GM23338 (cell line): Measurements from ENCODE around the gene MYO15B. TPM values are rescaled to one million over a fixed set of nuclear protein-coding genes. Genes with fewer than 3 reads are reported as not detected.

ENCODE experiments used
- ATAC-seq: fragments of 200-7000 bp; cut with Tn5 transposase; 3 replicates; pipeline ENCODE4 v1.9.1; 2020
- DNase-seq: peaks from one replicate; pipeline ENCODE4 v3.0.0-alpha.2; 2015; ENCODE audit warnings: low spot score
- H2AFZ ChIP-seq: fragments of 200-600 bp; sonication (generic); 2 replicates; pipeline ENCODE4 v1.8.0; 2016; ENCODE audit warnings: antibody characterized with exemption, mild to moderate bottlenecking, moderate library complexity
- H3F3A ChIP-seq: fragments of 200-600 bp; sonication (generic); replicated peaks from 2 replicates; pipeline ENCODE4 v1.8.0; 2017; ENCODE audit warnings: antibody characterized with exemption, mixed run types, low read depth
- H3K27ac ChIP-seq: fragments of 200-600 bp; sonication (generic); 2 replicates; pipeline ENCODE4 v1.6.1; 2016; ENCODE audit warnings: low read depth
- H3K27me3 ChIP-seq: fragments of 200-600 bp; sonication (generic); 2 replicates; pipeline ENCODE4 v1.8.0; 2016; ENCODE audit warnings: mild to moderate bottlenecking, mixed run types, moderate library complexity; ENCODE audit not compliant: insufficient read depth
- H3K36me3 ChIP-seq: fragments of 200-600 bp; sonication (generic); 2 replicates; pipeline ENCODE4 v1.8.0; 2016; ENCODE audit warnings: mild to moderate bottlenecking; ENCODE audit not compliant: insufficient read depth
- H3K4me1 ChIP-seq: fragments of 200-600 bp; sonication (generic); 2 replicates; pipeline ENCODE4 v1.8.0; 2016; ENCODE audit warnings: mild to moderate bottlenecking, moderate library complexity; ENCODE audit not compliant: insufficient read depth
- H3K4me2 ChIP-seq: fragments of 200-600 bp; sonication (generic); 2 replicates; pipeline ENCODE4 v1.7.1; 2017; ENCODE audit warnings: mixed run types
- H3K4me3 ChIP-seq: fragments of 200-600 bp; sonication (generic); 2 replicates; pipeline ENCODE4 v1.6.1; 2016; ENCODE audit warnings: mixed run types
- H3K79me2 ChIP-seq: fragments of 200-600 bp; sonication (generic); replicated peaks from 2 replicates; pipeline ENCODE4 v1.8.0; 2017; ENCODE audit warnings: mild to moderate bottlenecking; ENCODE audit not compliant: insufficient read depth
- H3K9me2 ChIP-seq: fragments of 200-600 bp; sonication (generic); 2 replicates; pipeline ENCODE4 v1.8.0; 2017; ENCODE audit not compliant: insufficient read depth
- H4K20me1 ChIP-seq: fragments of 200-600 bp; sonication (generic); replicated peaks from 2 replicates; pipeline ENCODE4 v1.8.0; 2017; ENCODE audit warnings: mild to moderate bottlenecking; ENCODE audit not compliant: insufficient read depth
- H3K27ac Mint-ChIP-seq: 2 replicates; pipeline ENCODE4 v1.8.0; 2020; ENCODE audit warnings: inconsistent platforms, mild to moderate bottlenecking, moderate library complexity, mixed read lengths
- H3K27me3 Mint-ChIP-seq: 3 replicates; pipeline ENCODE4 v1.8.0; 2022; ENCODE audit warnings: low read depth, mild to moderate bottlenecking, moderate library complexity, mixed read lengths, inconsistent platforms; ENCODE audit not compliant: insufficient read depth, poor library complexity
- H3K36me3 Mint-ChIP-seq: 3 replicates; pipeline ENCODE4 v1.8.0; 2021; ENCODE audit warnings: low read depth, mild to moderate bottlenecking, inconsistent platforms, moderate library complexity, mixed read lengths
- H3K4me1 Mint-ChIP-seq: 3 replicates; pipeline ENCODE4 v1.8.0; 2020; ENCODE audit warnings: mild to moderate bottlenecking, inconsistent platforms, mixed read lengths
- H3K4me3 Mint-ChIP-seq: 3 replicates; pipeline ENCODE4 v1.8.0; 2021; ENCODE audit warnings: moderate library complexity, mild to moderate bottlenecking, inconsistent platforms, mixed read lengths
- H3K9me3 Mint-ChIP-seq: 3 replicates; pipeline ENCODE4 v1.8.0; 2020; ENCODE audit warnings: moderate library complexity, mild to moderate bottlenecking, inconsistent platforms, mixed read lengths
- CREB1 ChIP-seq: fragments of 250-450 bp; sonication (Bioruptor Pico); IDR thresholded peaks from 2 replicates; pipeline ENCODE4 v1.5.0; 2020; ENCODE audit warnings: low read depth, mild to moderate bottlenecking, moderate library complexity
- CTCF ChIP-seq, 2 experiments: fragments of 200-600 bp in 1 of 2; sonication (generic) in 1 of 2; conservative IDR thresholded peaks; 2 replicates each; pipeline versions ENCODE4 v1.5.1 to v1.6.1; 2016 to 2017; ENCODE audit warnings: antibody characterized with exemption in 2 of 2, low read depth in 2 of 2, mild to moderate bottlenecking in 2 of 2, moderate library complexity in 1 of 2
- ETS1 ChIP-seq: IDR thresholded peaks from 2 replicates; pipeline ENCODE4 v1.6.1; 2016; ENCODE audit warnings: antibody characterized with exemption
- EZH2 ChIP-seq: fragments of 200-600 bp; sonication (generic); IDR thresholded peaks from one replicate; pipeline ENCODE4 v1.8.0; 2017; ENCODE audit warnings: antibody characterized with exemption, mild to moderate bottlenecking, low read depth; ENCODE audit not compliant: unreplicated experiment
- EZH2phosphoT487 ChIP-seq: fragments of 200-600 bp; sonication (generic); IDR thresholded peaks from one replicate; pipeline ENCODE4 v1.8.1; 2018; ENCODE audit warnings: antibody characterized with exemption; ENCODE audit not compliant: unreplicated experiment
- JUNB ChIP-seq: IDR thresholded peaks from one replicate; pipeline ENCODE4 v1.6.1; 2016; ENCODE audit warnings: antibody characterized with exemption; ENCODE audit not compliant: unreplicated experiment
- NANOG ChIP-seq: IDR thresholded peaks from 2 replicates; pipeline ENCODE4 v1.6.1; 2016; ENCODE audit warnings: antibody characterized with exemption, borderline replicate concordance
- POLR2AphosphoS5 ChIP-seq: IDR thresholded peaks from 2 replicates; pipeline ENCODE4 v1.6.1; 2016; ENCODE audit warnings: antibody characterized with exemption, low read depth
- REST ChIP-seq: IDR thresholded peaks from one replicate; pipeline ENCODE4 v1.6.1; 2018; ENCODE audit warnings: antibody characterized with exemption; ENCODE audit not compliant: unreplicated experiment
- STAT1 ChIP-seq: IDR thresholded peaks from one replicate; pipeline ENCODE4 v1.6.1; 2016; ENCODE audit warnings: antibody characterized with exemption; ENCODE audit not compliant: unreplicated experiment
- ZNF114 ChIP-seq: fragments of 250-450 bp; sonication (Bioruptor Pico); IDR thresholded peaks from 2 replicates; pipeline ENCODE4 v1.5.0; 2020; ENCODE audit warnings: mild to moderate bottlenecking, moderate library complexity
- ZNF331 ChIP-seq: fragments of 250-450 bp; sonication (Bioruptor Pico); IDR thresholded peaks from 2 replicates; pipeline ENCODE4 v1.5.0; 2020; ENCODE audit warnings: low read depth, mild to moderate bottlenecking, moderate library complexity
- ZNF462 ChIP-seq: fragments of 250-450 bp; sonication (Bioruptor Pico); IDR thresholded peaks from 2 replicates; pipeline ENCODE4 v1.5.0; 2020; ENCODE audit warnings: mild to moderate bottlenecking, moderate library complexity
- polyA plus RNA-seq: library from polyadenylated mRNA; unstranded; fragments of >200 nt; fragmentation: Nextera tagmentation; extraction: Ambion mirVana; gene quantifications from 2 replicates; pipeline ENCODE4 v1.2.1, GENCODE V29; 2016
- total RNA-seq: library from RNA; depleted of rRNA; stranded (reverse); fragments of >200 nt; shearing (Covaris generic); gene quantifications from 2 replicates; pipeline ENCODE4 v1.2.3, GENCODE V29; 2014

MYO15B gene
- total and polyA plus RNA-seq, 2 experiments from 2014 or later: 6.6 to 12.4 TPM

GRCh38 chr17:75624021-75624420 is 36.4 kb downstream of the MYO15B start:
- H3K27ac Mint-ChIP-seq: no peak overlapping the region
- H4K20me1 ChIP-seq: no peaks in the 10 kb centered on the region
- no peak overlapping the region for H3K4me3 Mint-ChIP-seq
- no peak overlapping the region for H3K4me2 ChIP-seq
- peaks cover 3% of the 10 kb centered on the region; the same call in 1 of the 3 replicates for H3K4me1 Mint-ChIP-seq
- no peak for DNase-seq
- ATAC-seq: no peak
- peaks cover 27% of the 10 kb centered on the region for H3K27me3 Mint-ChIP-seq
- no peak overlapping the region for H2AFZ ChIP-seq
- no peak for TF ChIP-seq ZNF462 (CRISPR knock-in tag)
- TF ChIP-seq EZH2phosphoT487: no peak
- no peak for TF ChIP-seq STAT1
- TF ChIP-seq CREB1 (CRISPR knock-in tag): no peak
- no peak for TF ChIP-seq NANOG
- no peak for TF ChIP-seq JUNB
- TF ChIP-seq EZH2: no peak
- no peak for TF ChIP-seq ETS1
- TF ChIP-seq REST: no peak
- TF ChIP-seq POLR2AphosphoS5: no peak
- no peak for TF ChIP-seq ZNF114 (CRISPR knock-in tag)
- TF ChIP-seq CTCF (conservative IDR thresholded peaks at IDR 0.05; ENCODE audit: low read depth in 2 of 2): no peak
- no peak for TF ChIP-seq ZNF331 (CRISPR knock-in tag)
- no peaks in the 10 kb centered on the region for H3K79me2 ChIP-seq
- no peaks in the 10 kb centered on the region for H3K36me3 Mint-ChIP-seq
- no peaks in the 10 kb centered on the region for H3K9me3 Mint-ChIP-seq
- H3K9me2 ChIP-seq: no peaks in the 10 kb centered on the region
- H3K27ac ChIP-seq: no peak overlapping the region
- H3K27me3 ChIP-seq: no peaks in the 10 kb centered on the region
- no peak overlapping the region for H3K4me3 ChIP-seq
- H3F3A ChIP-seq: no peaks in the 10 kb centered on the region
- H3K36me3 ChIP-seq: no peaks in the 10 kb centered on the region; the same call in 1 of the 2 replicates
- no peaks in the 10 kb centered on the region for H3K4me1 ChIP-seq
